Esophagus squamous epithelium (tissue), 5 donors: ENCODE measurements around the gene EMSY. TPM values are rescaled to one million over a fixed set of nuclear protein-coding genes. Genes with fewer than 3 reads are reported as not detected.
"Not testable (repeated sequence)": the region's sequence is repeated elsewhere in the genome, so short reads cannot be mapped to it uniquely, and the experiment has no call there.

Experiments
- DNase-seq: peaks from one replicate; lab custom pipeline; 2025; lab: John Stamatoyannopoulos, UW
- H3K27ac ChIP-seq, 4 donors: fragments of 200-600 bp; sonication (generic); one replicate each; pipeline ENCODE4 v1.5.1; 2016 to 2019; ENCODE audit warnings: mild to moderate bottlenecking in 1 of 4
- H3K27me3 ChIP-seq, 4 donors: fragments of 200-600 bp; sonication (generic); 1 replicate in 3 of 4; 2 replicates in 1 of 4; pipeline versions ENCODE4 v1.5.1 to v1.6.0; 2017 to 2021; ENCODE audit warnings: antibody characterized with exemption in 1 of 4
- H3K36me3 ChIP-seq, 3 donors: fragments of 200-600 bp; sonication (generic); one replicate each; pipeline ENCODE4 v1.5.1; 2016 to 2019
- H3K4me1 ChIP-seq, 3 donors: fragments of 200-600 bp; sonication (generic); one replicate each; pipeline ENCODE4 v1.5.1; 2017 to 2019
- H3K4me3 ChIP-seq, 4 donors: fragments of 200-600 bp; sonication (generic); 1 replicate in 3 of 4; 2 replicates in 1 of 4; pipeline ENCODE4 v1.5.1; 2016 to 2019; ENCODE audit warnings: mild to moderate bottlenecking in 2 of 4, moderate library complexity in 1 of 4
- H3K9me3 ChIP-seq, 3 donors: fragments of 200-600 bp; sonication (generic); one replicate each; pipeline ENCODE4 v1.5.1; 2016 to 2019
- CTCF ChIP-seq, 6 experiments: fragments of 450-650 bp in 4 of 6; fragments of 200-600 bp in 2 of 6; sonication (generic) in 2 of 6; IDR thresholded peaks; one replicate each; pipeline ENCODE4 v1.5.1; 2016 to 2019; ENCODE audit warnings: antibody characterized with exemption in 6 of 6, mild to moderate bottlenecking in 4 of 6, moderate library complexity in 4 of 6
- POLR2A ChIP-seq, 4 donors: fragments of 450-650 bp; IDR thresholded peaks; one replicate each; pipeline ENCODE4 v1.6.1; 2017; ENCODE audit warnings: antibody characterized with exemption in 4 of 4, mild to moderate bottlenecking in 4 of 4, moderate library complexity in 3 of 4
- WGBS, 2 donors: methylation state at CpG; one replicate each; pipeline ENCODE4 v1.1.5; 2018; 5-methylcytosine and 5-hydroxymethylcytosine counted together
- intact Hi-C: fragments of 100-400 bp; cut with DNase I; formaldehyde crosslinking; loops from one replicate; pipeline ENCODE4 v1.15.0; 2022
- total RNA-seq, 4 donors: library from RNA; depleted of rRNA; stranded (reverse); fragments of >200 nt; gene quantifications; one replicate each; pipeline ENCODE4 v1.1.0, GENCODE V29; 2016
- donor health status: DM: yes; HTN: yes; CAD: no.

Gene EMSY
- total RNA-seq, 4 donors from 2014 or later, result 10.0 to 31.0 (median 22.3) TPM

DNA sequence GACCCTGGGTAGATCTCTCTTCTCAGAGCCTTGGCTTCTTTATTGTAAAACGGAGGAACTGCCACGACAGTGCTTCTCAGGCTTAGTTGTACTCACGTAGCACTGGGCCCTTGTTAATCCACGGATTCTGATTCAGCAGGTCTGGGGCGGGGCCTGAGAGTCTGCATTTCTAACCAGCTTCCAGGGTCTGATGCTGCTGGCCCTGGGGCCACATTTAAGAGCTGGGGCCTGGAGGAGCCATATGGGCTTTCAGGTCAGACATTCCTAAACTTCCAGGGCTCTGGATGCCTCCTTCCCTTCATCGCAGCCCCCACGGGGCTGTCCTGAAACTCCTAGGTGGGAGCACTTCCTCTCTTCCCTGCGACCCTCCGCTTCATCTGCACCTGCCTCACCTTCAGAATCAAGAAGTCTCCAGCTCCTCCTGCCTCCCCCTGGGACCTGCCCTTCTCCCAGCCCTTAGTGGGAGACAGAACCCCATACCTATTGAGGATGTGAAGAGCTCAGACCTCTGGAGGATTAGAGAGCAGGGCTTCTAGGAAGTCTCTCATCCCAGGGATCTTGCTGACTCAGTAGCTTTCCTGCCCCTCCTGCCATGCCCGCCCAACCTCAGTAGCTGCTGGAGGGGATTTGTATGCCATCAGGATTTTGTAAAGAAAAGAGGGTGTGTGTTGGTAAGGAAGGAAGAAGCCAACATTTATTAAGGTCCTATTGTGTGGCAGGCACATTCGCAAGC is 133.3 kb downstream of the EMSY start:
- intact Hi-C loops, result no loop called here
- no peaks in the 10 kb centered on the region for H3K36me3 ChIP-seq
- H3K27me3 ChIP-seq, result no peaks in the 10 kb centered on the region
- WGBS, 2 donors, result 52 to 54% methylated on average over 6 to 11 of the region's 11 CpGs
- peaks cover 7 to 43% (median 31%) of the 10 kb centered on the region in 3 donors for H3K4me1 ChIP-seq
- TF ChIP-seq CTCF (IDR thresholded peaks at IDR 0.05), result no peak
- TF ChIP-seq POLR2A (IDR thresholded peaks at IDR 0.05), result no peak
- H3K9me3 ChIP-seq, result no peaks in the 10 kb centered on the region
- peak overlapping the region; percentile 59 to 85 (median 72) for H3K27ac ChIP-seq
- DNase-seq, result no peak
- H3K4me3 ChIP-seq, result no peak overlapping the region

- Histone ChIP-seq H3K27ac (peak overlapping the region; percentile 59 to 85 (median 72)), H3K4me1 (peaks cover 7 to 43% (median 31%) of the 10 kb centered on the region in 3 donors), H3K36me3 (no peaks in the 10 kb centered on the region), H3K27me3 (no peaks in the 10 kb centered on the region), H3K4me3 (peak overlapping the region in 1 of 4 donors; percentile 13), H3K9me3 (no peaks in the 10 kb centered on the region)
- DNase-seq, result no peak
- TF ChIP-seq POLR2A (IDR thresholded peaks at IDR 0.05), result no peak
- no peak for TF ChIP-seq CTCF (IDR thresholded peaks at IDR 0.05)
- intact Hi-C loops, result no loop called here
- 44 to 52% methylated on average over 11 of the region's 11 CpGs for WGBS, 2 donors
Measured at GRCh38 chr11:76578654-76579055, 133.8 kb downstream of the EMSY start.

- intact Hi-C loops, result no loop called here
- Histone ChIP-seq H3K4me3 (peak overlapping the region in 1 of 4 donors; percentile 13), H3K4me1 (peaks cover 7 to 43% (median 31%) of the 10 kb centered on the region in 3 donors), H3K9me3 (no peaks in the 10 kb centered on the region), H3K36me3 (no peaks in the 10 kb centered on the region), H3K27me3 (no peaks in the 10 kb centered on the region), H3K27ac (peak overlapping the region; percentile 59 to 85 (median 72))
- 55 to 82% methylated on average over 11 to 15 of the region's 18 CpGs for WGBS, 2 donors
- no peak for DNase-seq
- TF ChIP-seq CTCF (IDR thresholded peaks at IDR 0.05), result peak in 1 of 6 experiments; percentile 29
- no peak for TF ChIP-seq POLR2A (IDR thresholded peaks at IDR 0.05)
Measured at GRCh38 chr11:76579056-76579751, 134.4 kb downstream of the EMSY start.

DNA sequence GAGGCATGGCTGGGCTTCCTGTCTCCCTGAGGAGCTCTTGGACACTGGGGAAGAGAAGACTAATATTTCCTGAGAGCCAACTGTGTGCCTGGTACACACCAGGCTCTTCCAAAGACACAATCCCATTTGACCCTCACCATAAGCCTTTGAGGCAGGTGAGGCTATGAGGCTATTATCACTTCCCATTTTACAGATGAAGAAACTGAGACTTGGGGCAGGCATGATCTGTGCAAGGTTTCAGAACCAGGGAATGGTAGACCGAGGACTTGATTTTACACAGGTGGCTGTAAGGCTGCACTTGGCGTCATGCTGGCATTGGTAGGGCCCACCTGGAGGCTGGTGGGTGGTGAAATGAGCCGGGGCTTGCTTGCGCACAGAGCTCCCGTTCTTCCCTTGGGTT is 134.9 kb downstream of the EMSY start:
- intact Hi-C loops, result no loop called here
- no peaks in the 10 kb centered on the region for H3K27me3 ChIP-seq
- peaks cover 7 to 43% (median 31%) of the 10 kb centered on the region in 3 donors for H3K4me1 ChIP-seq
- H3K27ac ChIP-seq, result peak overlapping the region in 3 of 4 donors; percentile 67 to 85 (median 78)
- H3K36me3 ChIP-seq, result no peaks in the 10 kb centered on the region
- TF ChIP-seq CTCF (IDR thresholded peaks at IDR 0.05) (no peak), POLR2A (IDR thresholded peaks at IDR 0.05) (no peak)
- WGBS, 2 donors, result 64 to 84% methylated on average over 5 of the region's 5 CpGs
- H3K4me3 ChIP-seq, result no peak overlapping the region
- no peak for DNase-seq
- no peaks in the 10 kb centered on the region for H3K9me3 ChIP-seq

- H3K4me1 ChIP-seq, result peaks cover 3 to 26% (median 25%) of the 10 kb centered on the region in 3 donors
- no CpG with 5 or more reads among the region's 31 CpGs for WGBS, 2 donors
- H3K4me3 ChIP-seq, H3K9me3 ChIP-seq, intact Hi-C loops, H3K27me3 ChIP-seq, H3K36me3 ChIP-seq, H3K27ac ChIP-seq, DNase-seq: not testable (repeated sequence)
Measured at GRCh38 chr11:76582471-76582870, 137.7 kb downstream of the EMSY start.
